Sigmoid colon (tissue), 7 donors: Measurements from ENCODE around the gene IGSF21. TPM values are rescaled to one million over a fixed set of nuclear protein-coding genes. Genes with fewer than 3 reads are reported as not detected.

Source experiments
- DNase-seq: peaks from one replicate; pipeline ENCODE4 v3.0.0-alpha.2; 2019
- H3K27ac ChIP-seq, 4 donors: fragments of 200-600 bp; sonication (generic); one replicate each; pipeline ENCODE4 v1.5.1; 2016 to 2019; ENCODE audit warnings: mild to moderate bottlenecking in 1 of 4
- H3K27me3 ChIP-seq, 3 donors: fragments of 200-600 bp; sonication (generic); one replicate each; pipeline ENCODE4 v1.5.1; 2019; ENCODE audit warnings: mild to moderate bottlenecking in 1 of 3
- H3K36me3 ChIP-seq, 4 donors: fragments of 200-600 bp; sonication (generic); one replicate each; pipeline ENCODE4 v1.5.1; 2016 to 2019
- H3K4me1 ChIP-seq, 4 donors: fragments of 200-600 bp; sonication (generic); one replicate each; pipeline ENCODE4 v1.5.1; 2017 to 2019
- H3K4me3 ChIP-seq, 4 donors: fragments of 200-600 bp; sonication (generic); one replicate each; pipeline ENCODE4 v1.5.1; 2017 to 2019; ENCODE audit warnings: mild to moderate bottlenecking in 2 of 4, moderate library complexity in 1 of 4
- H3K9me3 ChIP-seq, 4 donors: fragments of 200-600 bp in 3 of 4; sonication (generic) in 3 of 4; one replicate each; pipeline versions ENCODE4 v1.5.1 to v1.6.1; 2013 to 2019
- CTCF ChIP-seq, 4 experiments: fragments of 450-650 bp in 3 of 4; fragments of 200-600 bp in 1 of 4; IDR thresholded peaks; one replicate each; pipeline ENCODE4 v1.5.1; 2016 to 2019; ENCODE audit warnings: antibody characterized with exemption in 4 of 4, mild to moderate bottlenecking in 3 of 4, moderate library complexity in 2 of 4
- EP300 ChIP-seq, 4 donors: sonication (generic); formaldehyde crosslinking; IDR thresholded peaks; one replicate each; pipeline ENCODE4 v1.6.1; 2017; ENCODE audit warnings: antibody characterized with exemption in 4 of 4
- POLR2A ChIP-seq, 2 donors: fragments of 450-650 bp; IDR thresholded peaks; one replicate each; pipeline ENCODE4 v1.6.1; 2016; ENCODE audit warnings: antibody characterized with exemption in 2 of 2, mild to moderate bottlenecking in 2 of 2, moderate library complexity in 2 of 2
- POLR2AphosphoS5 ChIP-seq, 4 donors: sonication (generic); formaldehyde crosslinking; IDR thresholded peaks; one replicate each; pipeline ENCODE4 v1.6.1; 2017; ENCODE audit warnings: antibody characterized with exemption in 4 of 4
- WGBS, 2 donors: extraction: QIAGEN DNeasy Blood & Tissue Kit; methylation state at CpG; one replicate each; pipeline ENCODE4 v1.1.7; 2013; 5-methylcytosine and 5-hydroxymethylcytosine counted together
- intact Hi-C: fragments of 100-400 bp; cut with DNase I; formaldehyde crosslinking; loops from one replicate; pipeline ENCODE4 v1.15.1; 2023
- polyA plus RNA-seq, 3 donors: library from polyadenylated mRNA; stranded (reverse); fragments of 200-250 nt; gene quantifications; one replicate each; pipeline ENCODE4 v1.2.3, GENCODE V29; 2013
- total RNA-seq, 4 donors: library from RNA; depleted of rRNA; stranded (reverse); fragments of >200 nt; gene quantifications; one replicate each; pipeline ENCODE4 v1.1.0, GENCODE V29; 2016
- donor health status: healthy with polysubstance abuse.
- donor health status: Bipolar disorder and iron deficiency.
- donor health status: healthy.

Gene IGSF21
- total and polyA plus RNA-seq, 7 donors, result 0.55 to 2.6 (median 1.1) TPM; not detected in 2

- intact Hi-C loops, result no loop called here
- no peak for DNase-seq
- 81 to 82% methylated on average over 8 of the region's 8 CpGs for WGBS, 2 donors
- no peak overlapping the region for H3K27ac ChIP-seq
- H3K27me3 ChIP-seq, result no peaks in the 10 kb centered on the region
- no peaks in the 10 kb centered on the region for H3K9me3 ChIP-seq
- H3K36me3 ChIP-seq, result no peaks in the 10 kb centered on the region
- TF ChIP-seq POLR2A (IDR thresholded peaks at IDR 0.05), result no peak
- no peaks in the 10 kb centered on the region for H3K4me1 ChIP-seq
- H3K4me3 ChIP-seq, result no peak overlapping the region
Measured at GRCh38 chr1:18140411-18140810, 32.8 kb downstream of the IGSF21 start.

- 84 to 90% methylated on average over 6 of the region's 6 CpGs for WGBS, 2 donors
- Histone ChIP-seq H3K27me3 (no peaks in the 10 kb centered on the region), H3K27ac (no peak overlapping the region), H3K36me3 (no peaks in the 10 kb centered on the region), H3K9me3 (no peaks in the 10 kb centered on the region), H3K4me1 (no peaks in the 10 kb centered on the region), H3K4me3 (no peak overlapping the region)
- TF ChIP-seq POLR2AphosphoS5 (IDR thresholded peaks at IDR 0.05) (no peak), POLR2A (IDR thresholded peaks at IDR 0.05) (no peak)
- no peak for DNase-seq
- intact Hi-C loops, result no loop called here
Measured at GRCh38 chr1:18141661-18142060, 34.1 kb downstream of the IGSF21 start.

GRCh38 chr1:18142471-18142870 lies 34.9 kb downstream of the IGSF21 start:
- Histone ChIP-seq H3K27me3 (no peaks in the 10 kb centered on the region), H3K27ac (no peak overlapping the region), H3K9me3 (no peaks in the 10 kb centered on the region), H3K4me3 (no peak overlapping the region), H3K36me3 (no peaks in the 10 kb centered on the region), H3K4me1 (no peaks in the 10 kb centered on the region)
- TF ChIP-seq POLR2AphosphoS5 (IDR thresholded peaks at IDR 0.05), result no peak
- TF ChIP-seq EP300 (IDR thresholded peaks at IDR 0.05), result no peak
- TF ChIP-seq CTCF (IDR thresholded peaks at IDR 0.05), result no peak
- no peak for TF ChIP-seq POLR2A (IDR thresholded peaks at IDR 0.05)
- 80 to 84% methylated on average over 6 of the region's 6 CpGs for WGBS, 2 donors
- no peak for DNase-seq
- intact Hi-C loops, result no loop called here

- H3K9me3 ChIP-seq, result no peaks in the 10 kb centered on the region
- WGBS, 2 donors, result 88 to 92% methylated on average over 8 of the region's 8 CpGs
- H3K27ac ChIP-seq, result no peak overlapping the region
- DNase-seq, result no peak
- TF ChIP-seq POLR2A (IDR thresholded peaks at IDR 0.05) (no peak), POLR2AphosphoS5 (IDR thresholded peaks at IDR 0.05) (no peak), CTCF (IDR thresholded peaks at IDR 0.05) (no peak), EP300 (IDR thresholded peaks at IDR 0.05) (no peak)
- H3K27me3 ChIP-seq, result no peaks in the 10 kb centered on the region
- intact Hi-C loops, result no loop called here
- H3K4me1 ChIP-seq, result no peaks in the 10 kb centered on the region
- H3K4me3 ChIP-seq, result no peak overlapping the region
- no peaks in the 10 kb centered on the region for H3K36me3 ChIP-seq
Measured at GRCh38 chr1:18142969-18143368, 35.4 kb downstream of the IGSF21 start.

- no peaks in the 10 kb centered on the region for H3K4me1 ChIP-seq
- no peak overlapping the region for H3K4me3 ChIP-seq
- H3K36me3 ChIP-seq, result no peaks in the 10 kb centered on the region
- WGBS, 2 donors, result 68 to 86% methylated on average over 6 of the region's 6 CpGs
- H3K27me3 ChIP-seq, result no peaks in the 10 kb centered on the region
- no peak overlapping the region for H3K27ac ChIP-seq
- intact Hi-C loops, result no loop called here
- no peak for DNase-seq
- no peak for TF ChIP-seq EP300 (IDR thresholded peaks at IDR 0.05)
- no peak for TF ChIP-seq POLR2AphosphoS5 (IDR thresholded peaks at IDR 0.05)
- no peak for TF ChIP-seq POLR2A (IDR thresholded peaks at IDR 0.05)
- TF ChIP-seq CTCF (IDR thresholded peaks at IDR 0.05), result no peak
- H3K9me3 ChIP-seq, result no peaks in the 10 kb centered on the region
Measured at GRCh38 chr1:18144062-18144461, 36.5 kb downstream of the IGSF21 start.

GRCh38 chr1:18144916-18145647 lies 37.5 kb downstream of the IGSF21 start:
- TF ChIP-seq POLR2A (IDR thresholded peaks at IDR 0.05) (no peak), EP300 (IDR thresholded peaks at IDR 0.05) (no peak), CTCF (IDR thresholded peaks at IDR 0.05) (no peak), POLR2AphosphoS5 (IDR thresholded peaks at IDR 0.05) (no peak)
- 16 to 53% methylated on average over 13 of the region's 13 CpGs for WGBS, 2 donors
- Histone ChIP-seq H3K27me3 (no peaks in the 10 kb centered on the region), H3K27ac (no peak overlapping the region), H3K4me1 (no peaks in the 10 kb centered on the region), H3K4me3 (no peak overlapping the region), H3K36me3 (no peaks in the 10 kb centered on the region), H3K9me3 (no peaks in the 10 kb centered on the region)
- DNase-seq, result no peak
- intact Hi-C loops, result no loop called here
